GM12878 (cell line): ENCODE results near the gene ENDOU. TPM values are rescaled to one million over a fixed set of nuclear protein-coding genes. Genes with fewer than 3 reads are reported as not detected.

Source experiments
- ATAC-seq: fragments of 200-7000 bp; cut with Tn5 transposase; 3 replicates; pipeline ENCODE4 v1.9.1; 2020; ENCODE audit warnings: mild to moderate bottlenecking, moderate library complexity
- BruUV-seq: library from RNA; stranded (reverse); fragments of 400-500 nt; replicated peaks from 2 replicates; lab custom pipeline; 2021; lab: Mats Ljungman, UMichigan
- CTCF ChIA-PET: fragments of 300-600 bp; sonication (Branson Sonifier 250); formaldehyde crosslinking; extraction: SDS; loops from one replicate; lab custom pipeline; 2021; ENCODE audit warnings: inconsistent platforms; lab: Yijun Ruan, JAX
- POLR2A ChIA-PET: fragments of 350-600 bp; formaldehyde crosslinking; extraction: SDS; loops from one replicate; lab custom pipeline; 2021; ENCODE audit warnings: inconsistent platforms; lab: Charles Lee
- RAD21 ChIA-PET: fragments of 300-600 bp; sonication (Branson Sonifier 250); formaldehyde crosslinking; loops from one replicate; lab custom pipeline; 2023; ENCODE audit warnings: antibody characterized with exemption; ENCODE audit not compliant: unreplicated experiment; lab: Charles Lee
- SMC1A ChIA-PET: fragments of 300-600 bp; sonication (Branson Sonifier 250); formaldehyde crosslinking; loops from one replicate; lab custom pipeline; 2023; ENCODE audit not compliant: unreplicated experiment, uncharacterized antibody; lab: Charles Lee
- DNase-seq: peaks from one replicate; pipeline ENCODE4 v3.0.0-alpha.2; 2011; ENCODE audit warnings: low read depth, low spot score
- FAIRE-seq: peaks from 3 replicates; lab custom pipeline; 2011; peaks lifted over from hg19 to GRCh38; lab: Jason Lieb, UNC
- H2AFZ ChIP-seq: 2 replicates; pipeline ENCODE4 v1.6.0; 2011; ENCODE audit warnings: low read depth, low read length, control low read depth; ENCODE audit not compliant: control insufficient read depth
- H3K27ac ChIP-seq: 2 replicates; pipeline ENCODE4 v1.5.1; 2011; ENCODE audit warnings: control low read depth; ENCODE audit not compliant: control insufficient read depth, insufficient read depth
- H3K27me3 ChIP-seq, 2 experiments: replicated peaks in 1 of 2; 2 replicates each; pipeline versions ENCODE4 v1.6.0 to v1.6.1; 2011; ENCODE audit warnings: low read length in 1 of 2; ENCODE audit not compliant: control insufficient read depth in 2 of 2, insufficient read depth in 2 of 2
- H3K36me3 ChIP-seq, 2 experiments: 2 replicates each; pipeline ENCODE4 v1.5.1; 2011; ENCODE audit warnings: low read length in 1 of 2; ENCODE audit not compliant: control insufficient read depth in 2 of 2, insufficient read depth in 2 of 2
- H3K4me1 ChIP-seq: 2 replicates; pipeline ENCODE4 v1.6.1; 2011; ENCODE audit warnings: mild to moderate bottlenecking, low read length, moderate library complexity, mixed read lengths; ENCODE audit not compliant: control insufficient read depth, insufficient read depth
- H3K4me2 ChIP-seq: 2 replicates; pipeline ENCODE4 v1.6.0; 2011; ENCODE audit warnings: control low read depth; ENCODE audit not compliant: control insufficient read depth, insufficient read depth
- H3K4me3 ChIP-seq: fragments of 200-600 bp; sonication (generic); 2 replicates; pipeline ENCODE4 v1.5.1; 2016
- H3K79me2 ChIP-seq: 2 replicates; pipeline ENCODE4 v1.6.0; 2011; ENCODE audit warnings: low read length; ENCODE audit not compliant: control insufficient read depth, insufficient read depth
- H3K9ac ChIP-seq: 2 replicates; pipeline ENCODE4 v1.8.0; 2011; ENCODE audit warnings: low read length, control low read depth, mixed read lengths; ENCODE audit not compliant: control insufficient read depth, insufficient read depth
- H3K9me3 ChIP-seq: replicated peaks from 3 replicates; pipeline ENCODE4 v1.5.1; 2011; ENCODE audit warnings: mild to moderate bottlenecking, low read length; ENCODE audit not compliant: control insufficient read depth, insufficient read depth
- H4K20me1 ChIP-seq: 2 replicates; pipeline ENCODE4 v1.6.0; 2011; ENCODE audit not compliant: control insufficient read depth, insufficient read depth
- BCLAF1 ChIP-seq: fragments of 450-650 bp; IDR thresholded peaks from 2 replicates; pipeline ENCODE4 v1.6.1; 2017; ENCODE audit warnings: antibody characterized with exemption, mild to moderate bottlenecking, moderate library complexity
- DPF2 ChIP-seq: fragments of 450-650 bp; IDR thresholded peaks from 2 replicates; pipeline ENCODE4 v1.6.1; 2017; ENCODE audit warnings: mild to moderate bottlenecking
- E2F8 ChIP-seq: fragments of 450-650 bp; IDR thresholded peaks from 2 replicates; pipeline ENCODE4 v1.6.1; 2018; ENCODE audit warnings: mild to moderate bottlenecking, low read depth, moderate library complexity; ENCODE audit not compliant: partially characterized antibody
- JUND ChIP-seq: IDR thresholded peaks from 2 replicates; pipeline ENCODE4 v1.6.1; 2012; ENCODE audit warnings: low read depth, mild to moderate bottlenecking, low read length, improper control_type of control experiment, moderate library complexity
- MYC ChIP-seq: IDR thresholded peaks from 2 replicates; pipeline ENCODE4 v1.6.1; 2011; ENCODE audit warnings: mild to moderate bottlenecking, low read length, moderate library complexity, inconsistent platforms; ENCODE audit not compliant: insufficient read depth, insufficient replicate concordance, insufficient read length, severe bottlenecking
- NFIC ChIP-seq: IDR thresholded peaks from 2 replicates; pipeline ENCODE4 v1.6.1; 2012; ENCODE audit warnings: low read depth, mild to moderate bottlenecking, inconsistent platforms, low read length, moderate library complexity
- NFXL1 ChIP-seq: fragments of 450-650 bp; IDR thresholded peaks from 2 replicates; pipeline ENCODE4 v1.6.1; 2017; ENCODE audit warnings: antibody characterized with exemption, mild to moderate bottlenecking, borderline replicate concordance
- PRDM15 ChIP-seq: fragments of 450-650 bp; formaldehyde crosslinking; IDR thresholded peaks from 2 replicates; pipeline ENCODE4 v1.4.0; 2020; ENCODE audit warnings: mild to moderate bottlenecking, moderate library complexity
- SMAD1 ChIP-seq: fragments of 450-650 bp; IDR thresholded peaks from 2 replicates; pipeline ENCODE4 v1.6.1; 2018; ENCODE audit warnings: mild to moderate bottlenecking, low read depth; ENCODE audit not compliant: partially characterized antibody
- SMC3 ChIP-seq: IDR thresholded peaks from 2 replicates; pipeline ENCODE4 v1.6.1; 2011; ENCODE audit warnings: low read length, improper control_type of control experiment, borderline replicate concordance
- TBL1XR1 ChIP-seq: IDR thresholded peaks from 2 replicates; pipeline ENCODE4 v1.6.1; 2012; ENCODE audit warnings: low read depth, low read length, improper control_type of control experiment
- WGBS: methylation state at CpG from one replicate; pipeline ENCODE4 v1.1.6; 2016; ENCODE audit warnings: low lambda C conversion rate; ENCODE audit not compliant: insufficient replicate concordance, insufficient coverage; ENCODE audit errors: missing lambda C conversion rate; 5-methylcytosine and 5-hydroxymethylcytosine counted together
- in situ Hi-C: fragments of 300-500 bp; cut with MboI; formaldehyde crosslinking; loops from 9 replicates; pipeline ENCODE4 v1.14.3; 2018; ENCODE audit warnings: mixed read lengths
- intact Hi-C: fragments of 100-400 bp; cut with micrococcal nuclease; formaldehyde crosslinking; loops from one replicate; pipeline ENCODE4 v1.14.2; 2022; ENCODE audit not compliant: unreplicated experiment
- polyA plus RNA-seq, 11 experiments: library from polyadenylated mRNA; depleted of rRNA in 4 of 11; unstranded in 6 of 11; stranded (reverse) in 5 of 11; fragments of >200 nt; fragmentation: Nextera tagmentation in 4 of 11; fragmentation: Illumina TruSeq in 1 of 11; extraction: Ambion mirVana in 4 of 11; extraction: Trizol in 1 of 11; gene quantifications; 1 replicate in 1 of 11; 2 replicates in 10 of 11; pipeline versions ENCODE4 v1.2.1 to v1.2.3, GENCODE V29; 2011 to 2016; ENCODE audit warnings: inconsistent platforms in 2 of 11, missing spikeins in 2 of 11, low read depth in 1 of 11
- total RNA-seq, 4 experiments: library from RNA; depleted of rRNA in 3 of 4; stranded (reverse); fragments of >200 nt in 3 of 4; fragmentation: Illumina TruSeq in 1 of 4; extraction: Trizol in 1 of 4; gene quantifications; 2 replicates each; pipeline versions ENCODE4 v1.2.1 to v1.2.3, GENCODE V29; 2013 to 2021

Gene ENDOU
- total and polyA plus RNA-seq, 10 of the 15 experiments (the other 5 are each of a cell fraction or from before 2014, with no cell fraction given), result 0.03 to 0.17 (median 0.10) TPM; not detected in 4

- SMC1A ChIA-PET, result interaction anchor here (0.6 to 7.9 kb wide), 5 partner anchors 8 to 104 kb away, joined by 3 to 60 read pairs (median 3); no protein-coding TSS in a partner anchor
- no TSS peak for BruUV-seq
- intact Hi-C loops, result no loop called here
- DNase-seq (no peak), FAIRE-seq (no peak), ATAC-seq (no peak)
- Histone ChIP-seq H3K79me2 (no peaks in the 10 kb centered on the region), H4K20me1 (no peaks in the 10 kb centered on the region), H3K27me3 (no peaks in the 10 kb centered on the region), H3K27ac (no peak overlapping the region), H3K4me1 (peaks cover 18% of the 10 kb centered on the region), H3K9me3 (no peaks in the 10 kb centered on the region), H3K4me3 (no peak overlapping the region), H3K4me2 (no peak overlapping the region), H3K9ac (no peak overlapping the region), H3K36me3 (no peaks in the 10 kb centered on the region), H2AFZ (no peak overlapping the region)
- 95% methylated on average over 5 of the region's 5 CpGs for WGBS
- no peak for TF ChIP-seq SMC3
- no peak for TF ChIP-seq E2F8
- no peak for TF ChIP-seq NFIC
- TF ChIP-seq MYC, result no peak
- no peak for TF ChIP-seq PRDM15 (CRISPR knock-in tag)
- TF ChIP-seq JUND, result no peak
- TF ChIP-seq TBL1XR1, result no peak
- TF ChIP-seq SMAD1, result no peak
- TF ChIP-seq DPF2, result no peak
- no peak for TF ChIP-seq BCLAF1
- no peak for TF ChIP-seq NFXL1
- in situ Hi-C loops, result no loop called here
- POLR2A ChIA-PET, result interaction anchor here (1.3 kb wide), 1 partner anchor 40 kb away, joined by 3 read pairs; no protein-coding TSS in a partner anchor
- CTCF ChIA-PET, result interaction anchor here (1.6 to 7.2 kb wide), 5 partner anchors 8 to 160 kb away, joined by 3 to 87 read pairs (median 32); no protein-coding TSS in a partner anchor
- RAD21 ChIA-PET, result interaction anchor here (7.9 kb wide), 1 partner anchor 19 kb away, joined by 42 read pairs; no protein-coding TSS in a partner anchor
These were observed 2.2 kb downstream of the ENDOU start for GRCh38 chr12:47722941-47723631.
